HEK293 (cell line): ENCODE results near the gene NCEH1.

Experiments
- CTCF ChIA-PET: fragments of 350-600 bp; formaldehyde crosslinking; extraction: SDS; loops from one replicate; lab custom pipeline; 2021; ENCODE audit warnings: antibody characterized with exemption; lab: Yijun Ruan, JAX
- POLR2A ChIA-PET: fragments of 300-600 bp; formaldehyde crosslinking; extraction: SDS; loops from one replicate; lab custom pipeline; 2020; ENCODE audit warnings: antibody characterized with exemption, inconsistent platforms; lab: Yijun Ruan, JAX
- H3K27ac ChIP-seq: fragments of 200-500 bp; sonication (Bioruptor generic); 2 replicates; pipeline ENCODE4 v1.5.1; 2014; ENCODE audit warnings: low read depth, low read length, control low read depth, inconsistent platforms; ENCODE audit errors: extremely low read depth
- H3K36me3 ChIP-seq, 2 experiments: fragments of 200-500 bp in 1 of 2; sonication (Bioruptor generic) in 1 of 2; 1 replicate in 1 of 2; 2 replicates in 1 of 2; pipeline ENCODE4 v1.5.1; 2014 to 2017; ENCODE audit warnings: inconsistent platforms in 2 of 2, low read length in 2 of 2; ENCODE audit not compliant: control insufficient read depth in 2 of 2, insufficient read depth in 1 of 2
- H3K4me1 ChIP-seq: fragments of 200-500 bp; sonication (Bioruptor generic); 2 replicates; pipeline ENCODE4 v1.5.1; 2014; ENCODE audit warnings: mild to moderate bottlenecking, low read length, inconsistent platforms; ENCODE audit not compliant: control insufficient read depth, insufficient read depth
- H3K4me3 ChIP-seq: 2 replicates; pipeline ENCODE4 v1.5.1; 2011; ENCODE audit warnings: low read depth, mild to moderate bottlenecking, control low read depth, low read length, moderate library complexity
- H3K9me3 ChIP-seq: fragments of 200-500 bp; sonication (Bioruptor generic); 2 replicates; pipeline ENCODE4 v1.5.1; 2014; ENCODE audit warnings: low read depth, low read length, inconsistent platforms; ENCODE audit not compliant: control insufficient read depth, insufficient read depth
- FEZF1 ChIP-seq: fragments of 450-650 bp; formaldehyde crosslinking; IDR thresholded peaks from 2 replicates; pipeline ENCODE4 v1.5.1; 2016; ENCODE audit warnings: missing biosample characterization, missing genetic modification characterization
- GFI1B ChIP-seq: fragments of 450-650 bp; formaldehyde crosslinking; IDR thresholded peaks from 2 replicates; pipeline ENCODE4 v1.5.1; 2016; ENCODE audit warnings: missing biosample characterization, missing genetic modification characterization
- HOXA7 ChIP-seq: sonication (generic); formaldehyde crosslinking; IDR thresholded peaks from 2 replicates; pipeline ENCODE4 v1.8.1; 2022; ENCODE audit warnings: missing genetic modification reagents, borderline replicate concordance
- KLF17 ChIP-seq: fragments of 450-650 bp; formaldehyde crosslinking; IDR thresholded peaks from 2 replicates; pipeline ENCODE4 v1.5.1; 2016; ENCODE audit warnings: missing biosample characterization, missing genetic modification characterization
- KLF7 ChIP-seq: fragments of 450-650 bp; formaldehyde crosslinking; IDR thresholded peaks from 2 replicates; pipeline ENCODE4 v1.5.1; 2016; ENCODE audit warnings: missing biosample characterization, missing genetic modification characterization, borderline replicate concordance
- MYNN ChIP-seq: fragments of 450-650 bp; formaldehyde crosslinking; IDR thresholded peaks from 2 replicates; pipeline ENCODE4 v1.5.1; 2016; ENCODE audit warnings: missing biosample characterization, missing genetic modification characterization, borderline replicate concordance
- OVOL3 ChIP-seq: fragments of 450-650 bp; formaldehyde crosslinking; IDR thresholded peaks from 2 replicates; pipeline ENCODE4 v1.5.1; 2016; ENCODE audit warnings: missing biosample characterization, missing genetic modification characterization
- PRDM4 ChIP-seq: fragments of 450-650 bp; formaldehyde crosslinking; IDR thresholded peaks from 2 replicates; pipeline ENCODE4 v1.5.1; 2017; ENCODE audit warnings: missing biosample characterization, missing genetic modification characterization
- RBAK ChIP-seq: fragments of 450-650 bp; formaldehyde crosslinking; IDR thresholded peaks from 2 replicates; pipeline ENCODE4 v1.5.1; 2016; ENCODE audit warnings: missing biosample characterization, missing genetic modification characterization
- ZBTB17 ChIP-seq: fragments of 450-650 bp; formaldehyde crosslinking; IDR thresholded peaks from 2 replicates; pipeline ENCODE4 v1.5.1; 2016; ENCODE audit warnings: missing biosample characterization, missing genetic modification characterization
- ZBTB20 ChIP-seq: fragments of 450-650 bp; formaldehyde crosslinking; IDR thresholded peaks from 2 replicates; pipeline ENCODE4 v1.5.1; 2016; ENCODE audit warnings: missing biosample characterization, missing genetic modification characterization
- ZFP3 ChIP-seq: fragments of 450-650 bp; formaldehyde crosslinking; IDR thresholded peaks from 2 replicates; pipeline ENCODE4 v1.5.1; 2016; ENCODE audit warnings: low read depth, missing biosample characterization, missing genetic modification characterization
- ZNF132 ChIP-seq: fragments of 450-650 bp; formaldehyde crosslinking; IDR thresholded peaks from 2 replicates; pipeline ENCODE4 v1.5.1; 2017; ENCODE audit warnings: missing biosample characterization, missing genetic modification characterization, borderline replicate concordance
- ZNF146 ChIP-seq: fragments of 450-650 bp; formaldehyde crosslinking; IDR thresholded peaks from 2 replicates; pipeline ENCODE4 v1.5.1; 2016; ENCODE audit warnings: missing biosample characterization, missing genetic modification characterization
- ZNF148 ChIP-seq: fragments of 450-650 bp; formaldehyde crosslinking; IDR thresholded peaks from 2 replicates; pipeline ENCODE4 v1.5.0; 2017; ENCODE audit warnings: missing biosample characterization, missing genetic modification characterization, borderline replicate concordance
- ZNF223 ChIP-seq: fragments of 450-650 bp; formaldehyde crosslinking; IDR thresholded peaks from 2 replicates; pipeline ENCODE4 v1.5.1; 2016; ENCODE audit warnings: missing biosample characterization, missing genetic modification characterization
- ZNF239 ChIP-seq: fragments of 450-650 bp; formaldehyde crosslinking; IDR thresholded peaks from 2 replicates; pipeline ENCODE4 v1.5.1; 2016; ENCODE audit warnings: missing biosample characterization, missing genetic modification characterization
- ZNF24 ChIP-seq: fragments of 450-650 bp; formaldehyde crosslinking; IDR thresholded peaks from 2 replicates; pipeline ENCODE4 v1.5.1; 2016; ENCODE audit warnings: missing biosample characterization, missing genetic modification characterization
- ZNF366 ChIP-seq: fragments of 450-650 bp; formaldehyde crosslinking; conservative IDR thresholded peaks from 2 replicates; pipeline ENCODE4 v1.5.1; 2016; ENCODE audit warnings: missing biosample characterization, missing genetic modification characterization
- ZNF37A ChIP-seq: fragments of 450-650 bp; IDR thresholded peaks from 2 replicates; pipeline ENCODE4 v1.5.1; 2018; ENCODE audit warnings: missing biosample characterization, missing genetic modification characterization
- ZNF391 ChIP-seq: fragments of 450-650 bp; formaldehyde crosslinking; IDR thresholded peaks from 2 replicates; pipeline ENCODE4 v1.5.1; 2016; ENCODE audit warnings: low read depth, missing biosample characterization, missing genetic modification characterization, borderline replicate concordance
- ZNF398 ChIP-seq: fragments of 450-650 bp; formaldehyde crosslinking; IDR thresholded peaks from 2 replicates; pipeline ENCODE4 v1.5.1; 2017; ENCODE audit warnings: missing biosample characterization, missing genetic modification characterization
- ZNF404 ChIP-seq: fragments of 450-650 bp; formaldehyde crosslinking; IDR thresholded peaks from 2 replicates; pipeline ENCODE4 v1.5.1; 2017; ENCODE audit warnings: missing biosample characterization, missing genetic modification characterization
- ZNF580 ChIP-seq: fragments of 450-650 bp; formaldehyde crosslinking; IDR thresholded peaks from 2 replicates; pipeline ENCODE4 v1.5.1; 2016; ENCODE audit warnings: missing biosample characterization, missing genetic modification characterization
- ZNF785 ChIP-seq: fragments of 450-650 bp; formaldehyde crosslinking; IDR thresholded peaks from 2 replicates; pipeline ENCODE4 v1.5.1; 2016; ENCODE audit warnings: missing biosample characterization, missing genetic modification characterization
- ZNF792 ChIP-seq: fragments of 450-650 bp; formaldehyde crosslinking; IDR thresholded peaks from 2 replicates; pipeline ENCODE4 v1.5.1; 2016; ENCODE audit warnings: missing biosample characterization, missing genetic modification characterization
- ZNF837 ChIP-seq: fragments of 450-650 bp; formaldehyde crosslinking; IDR thresholded peaks from 2 replicates; pipeline ENCODE4 v1.5.1; 2016; ENCODE audit warnings: missing biosample characterization, missing genetic modification characterization

Gene NCEH1

GRCh38 chr3:172625404-172625803, 85.5 kb downstream of the NCEH1 start (continued):
- TF ChIP-seq KLF7 (tag by site-specific recombination) (no peak), ZNF239 (no peak), KLF17 (no peak), ZNF785 (no peak), MYNN (tag by site-specific recombination) (no peak), ZNF837 (tag by site-specific recombination) (no peak), ZNF404 (tag by site-specific recombination) (no peak), ZNF37A (tag by site-specific recombination) (no peak), ZNF391 (tag by site-specific recombination) (no peak), ZNF24 (tag by site-specific recombination) (no peak)

GRCh38 chr3:172624999-172625398, 85.9 kb downstream of the NCEH1 start:
- CTCF ChIA-PET: interaction anchor here (0.5 to 1.6 kb wide), 9 partner anchors 13 to 1439 kb away, joined by 3 to 9 read pairs (median 3); no protein-coding TSS in a partner anchor
- Histone ChIP-seq H3K4me3 (no peak overlapping the region), H3K36me3 (no peaks in the 10 kb centered on the region), H3K27ac (no peak overlapping the region), H3K9me3 (no peaks in the 10 kb centered on the region), H3K4me1 (no peaks in the 10 kb centered on the region)
- TF ChIP-seq ZNF398 (no peak), ZNF223 (tag by site-specific recombination) (no peak), HOXA7 (CRISPR knock-in tag) (no peak), ZBTB17 (tag by site-specific recombination) (no peak), ZNF132 (tag by site-specific recombination) (no peak), ZNF580 (tag by site-specific recombination) (no peak), ZNF146 (tag by site-specific recombination) (no peak), MYNN (tag by site-specific recombination) (no peak), ZBTB20 (no peak), ZNF148 (tag by site-specific recombination) (no peak), PRDM4 (no peak), GFI1B (tag by site-specific recombination) (no peak), ZNF366 (no peak), FEZF1 (tag by site-specific recombination) (no peak), OVOL3 (tag by site-specific recombination) (no peak), RBAK (tag by site-specific recombination) (no peak), ZNF792 (tag by site-specific recombination) (no peak), ZFP3 (tag by site-specific recombination) (no peak)
- POLR2A ChIA-PET: no interaction called here
